Activated CD8-positive, alpha-beta T cell treated with anti-CD3 and anti-CD28 coated beads for 36 hours (primary cell): ENCODE data around the gene COMT. TPM values are rescaled to one million over a fixed set of nuclear protein-coding genes. Genes with fewer than 3 reads are reported as not detected.

ENCODE experiments used
- ATAC-seq: fragments of 200-7000 bp; cut with Tn5 transposase; one replicate; pipeline ENCODE4 v1.10.0; 2021; ENCODE audit warnings: mild to moderate bottlenecking, moderate library complexity
- CTCF ChIA-PET: fragments of 350-600 bp; sonication (Branson Sonifier 250); formaldehyde crosslinking; loops from one replicate; lab custom pipeline; 2021; ENCODE audit warnings: antibody characterized with exemption; lab: Charles Lee
- POLR2A ChIA-PET: fragments of 350-600 bp; sonication (Branson Sonifier 250); formaldehyde crosslinking; loops from one replicate; lab custom pipeline; 2021; ENCODE audit warnings: antibody characterized with exemption; lab: Charles Lee
- DNase-seq: peaks from one replicate; pipeline ENCODE4 v3.0.0-alpha.2; 2020
- H3K27ac Mint-ChIP-seq: one replicate; pipeline ENCODE4 v1.8.0; 2021; ENCODE audit warnings: mild to moderate bottlenecking, mixed read lengths
- H3K27me3 Mint-ChIP-seq: one replicate; pipeline ENCODE4 v1.8.0; 2021; ENCODE audit warnings: mixed read lengths
- H3K36me3 Mint-ChIP-seq: one replicate; pipeline ENCODE4 v1.8.0; 2021; ENCODE audit warnings: low read depth, mixed read lengths
- H3K4me1 Mint-ChIP-seq: one replicate; pipeline ENCODE4 v1.8.0; 2021; ENCODE audit warnings: low read depth, mixed read lengths
- H3K4me3 Mint-ChIP-seq: one replicate; pipeline ENCODE4 v1.8.0; 2021; ENCODE audit warnings: mild to moderate bottlenecking, moderate library complexity, mixed read lengths
- H3K9me3 Mint-ChIP-seq: one replicate; pipeline ENCODE4 v1.8.0; 2021; ENCODE audit warnings: mixed read lengths
- intact Hi-C: fragments of 100-400 bp; cut with micrococcal nuclease; formaldehyde crosslinking; loops from one replicate; pipeline ENCODE4 v1.10.0; 2022
- total RNA-seq, 2 experiments: library from RNA; stranded (reverse); gene quantifications; one replicate each; pipeline ENCODE4 v1.2.3, GENCODE V29; 2021
- TF ChIP-seq, protein P1 (sequence below): fragments of 200-600 bp; IDR thresholded peaks from one replicate; pipeline ENCODE4 v1.8.0; 2022; ENCODE audit warnings: antibody characterized with exemption, mild to moderate bottlenecking

The COMT gene
- total RNA-seq, 2 experiments from 2014 or later: 70.7 to 74.5 TPM

GRCh38 chr22:19986011-19986409 is 44.4 kb downstream of the COMT start:
- Mint-ChIP-seq H3K27me3 (no peaks in the 10 kb centered on the region), H3K36me3 (no peaks in the 10 kb centered on the region), H3K27ac (no peak overlapping the region), H3K4me3 (peak overlapping the region; percentile 35), H3K9me3 (no peaks in the 10 kb centered on the region), H3K4me1 (peaks cover 2% of the 10 kb centered on the region)
- DNase-seq: no peak
- POLR2A ChIA-PET: interaction anchor here (1.4 kb wide), 1 partner anchor 38 kb away, joined by 4 read pairs; no protein-coding TSS in a partner anchor
- CTCF ChIA-PET: interaction anchor here (1.3 to 2.2 kb wide), 2 partner anchors 28 to 125 kb away, joined by 4 to 7 read pairs; no protein-coding TSS in a partner anchor
- ATAC-seq: no peak
- TF ChIP-seq, protein P1, sequence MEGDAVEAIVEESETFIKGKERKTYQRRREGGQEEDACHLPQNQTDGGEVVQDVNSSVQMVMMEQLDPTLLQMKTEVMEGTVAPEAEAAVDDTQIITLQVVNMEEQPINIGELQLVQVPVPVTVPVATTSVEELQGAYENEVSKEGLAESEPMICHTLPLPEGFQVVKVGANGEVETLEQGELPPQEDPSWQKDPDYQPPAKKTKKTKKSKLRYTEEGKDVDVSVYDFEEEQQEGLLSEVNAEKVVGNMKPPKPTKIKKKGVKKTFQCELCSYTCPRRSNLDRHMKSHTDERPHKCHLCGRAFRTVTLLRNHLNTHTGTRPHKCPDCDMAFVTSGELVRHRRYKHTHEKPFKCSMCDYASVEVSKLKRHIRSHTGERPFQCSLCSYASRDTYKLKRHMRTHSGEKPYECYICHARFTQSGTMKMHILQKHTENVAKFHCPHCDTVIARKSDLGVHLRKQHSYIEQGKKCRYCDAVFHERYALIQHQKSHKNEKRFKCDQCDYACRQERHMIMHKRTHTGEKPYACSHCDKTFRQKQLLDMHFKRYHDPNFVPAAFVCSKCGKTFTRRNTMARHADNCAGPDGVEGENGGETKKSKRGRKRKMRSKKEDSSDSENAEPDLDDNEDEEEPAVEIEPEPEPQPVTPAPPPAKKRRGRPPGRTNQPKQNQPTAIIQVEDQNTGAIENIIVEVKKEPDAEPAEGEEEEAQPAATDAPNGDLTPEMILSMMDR: no peak
- intact Hi-C loops: no loop called here

GRCh38 chr22:19986410-19987341 is 45.1 kb downstream of the COMT start:
- TF ChIP-seq, protein P1: no peak
- peak overlapping the region; percentile 35 for H3K4me3 Mint-ChIP-seq
- H3K36me3 Mint-ChIP-seq: no peaks in the 10 kb centered on the region
- H3K27ac Mint-ChIP-seq: no peak overlapping the region
- H3K27me3 Mint-ChIP-seq: no peaks in the 10 kb centered on the region
- DNase-seq (peak; percentile 75), ATAC-seq (peak; percentile 91)
- ChIA-PET POLR2A (interaction anchor here (1.4 kb wide), 1 partner anchor 39 kb away, joined by 4 read pairs; no protein-coding TSS in a partner anchor), CTCF (interaction anchor here (1.3 to 2.2 kb wide), 2 partner anchors 27 to 124 kb away, joined by 4 to 7 read pairs; no protein-coding TSS in a partner anchor)
- peaks cover 2% of the 10 kb centered on the region for H3K4me1 Mint-ChIP-seq
- H3K9me3 Mint-ChIP-seq: no peaks in the 10 kb centered on the region
- intact Hi-C loops: no loop called here

DNA sequence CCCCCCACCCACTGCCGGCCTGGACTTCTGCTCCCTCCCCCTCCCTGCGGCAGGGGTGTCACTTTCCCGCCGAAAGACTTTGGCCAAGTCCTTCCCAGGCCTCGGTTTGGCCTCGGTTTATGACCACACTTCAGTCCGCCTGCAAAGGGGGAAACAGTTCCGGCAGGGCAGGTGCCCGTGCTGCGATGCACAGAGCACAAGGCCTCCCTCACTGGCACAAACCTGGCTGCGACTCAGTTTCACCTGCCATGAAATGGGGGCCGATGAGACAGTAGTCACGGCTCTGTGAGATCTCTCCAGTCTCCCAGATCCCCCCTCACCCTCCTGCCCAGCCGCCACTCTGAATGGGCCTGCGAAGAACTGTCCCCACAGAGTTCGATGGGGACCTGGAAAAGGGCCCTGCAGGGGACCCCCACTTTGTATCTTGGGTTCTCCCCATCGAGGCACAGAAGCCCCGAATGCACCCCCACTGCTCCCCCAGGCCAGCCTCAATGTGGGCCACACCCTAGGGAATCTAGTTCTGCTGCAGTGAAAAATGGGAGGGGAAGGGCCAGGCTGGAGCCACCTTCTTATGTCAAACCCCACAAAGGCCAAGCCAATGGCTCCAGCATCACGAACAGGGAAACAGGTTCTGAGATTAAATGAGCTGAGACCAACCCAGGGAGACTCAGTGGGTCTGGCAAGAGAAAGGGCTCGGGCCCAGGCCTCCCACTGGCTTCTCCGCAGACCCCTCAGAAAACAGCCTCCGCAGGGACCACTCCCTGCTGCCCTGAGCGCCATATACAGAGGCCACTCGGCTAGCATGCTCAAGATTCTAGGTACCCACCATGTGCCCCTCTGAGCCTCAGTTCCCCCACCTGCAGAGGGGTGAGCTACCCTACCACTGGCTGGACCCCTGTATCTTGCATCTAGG is 46.1 kb downstream of the COMT start:
- ATAC-seq: no peak
- ChIA-PET CTCF (no interaction called here), POLR2A (interaction anchor here (0.6 to 1.4 kb wide), 4 partner anchors 14 to 82 kb away, joined by 3 to 4 read pairs (median 3); no protein-coding TSS in a partner anchor)
- Mint-ChIP-seq H3K27ac (no peak overlapping the region), H3K4me1 (peaks cover 2% of the 10 kb centered on the region), H3K27me3 (no peaks in the 10 kb centered on the region), H3K4me3 (no peak overlapping the region), H3K36me3 (no peaks in the 10 kb centered on the region), H3K9me3 (no peaks in the 10 kb centered on the region)
- TF ChIP-seq, protein P1: no peak
- DNase-seq: no peak
- intact Hi-C loops: no loop called here

GRCh38 chr22:19988331-19988808 is 46.8 kb downstream of the COMT start:
- H3K27ac Mint-ChIP-seq: no peak overlapping the region
- intact Hi-C loops: no loop called here
- ATAC-seq: no peak
- H3K4me3 Mint-ChIP-seq: no peak overlapping the region
- H3K36me3 Mint-ChIP-seq: no peaks in the 10 kb centered on the region
- ChIA-PET POLR2A (interaction anchor here (0.6 to 1.2 kb wide), 3 partner anchors 14 to 82 kb away, joined by 3 read pairs; no protein-coding TSS in a partner anchor), CTCF (no interaction called here)
- peaks cover 2% of the 10 kb centered on the region for H3K4me1 Mint-ChIP-seq
- no peaks in the 10 kb centered on the region for H3K9me3 Mint-ChIP-seq
- no peak for DNase-seq
- H3K27me3 Mint-ChIP-seq: no peaks in the 10 kb centered on the region
- TF ChIP-seq, protein P1: no peak
